Measurements from ENCODE around the gene WDR88.
"Not testable (repeated sequence)": the region's sequence is repeated elsewhere in the genome, so short reads cannot be mapped to it uniquely, and the experiment has no call there.

DNA sequence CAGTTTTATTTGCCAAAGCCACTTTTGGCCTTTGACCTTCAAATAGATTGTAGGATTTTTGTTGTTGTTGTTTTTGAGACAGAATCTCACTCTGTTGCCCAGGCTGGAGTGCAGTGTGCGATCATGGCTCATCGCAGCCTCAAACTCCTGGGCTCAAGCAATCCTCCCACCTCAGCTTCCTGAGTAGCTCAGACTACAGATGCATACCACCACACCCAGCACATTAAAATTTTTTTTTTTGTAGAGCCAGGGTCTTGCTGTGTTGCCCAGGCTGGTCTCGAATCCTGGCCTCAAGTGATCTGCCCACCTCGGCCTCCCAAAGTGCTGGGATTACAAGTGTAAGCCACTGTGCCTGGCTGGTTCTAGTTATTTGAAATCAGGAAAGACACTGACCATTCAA is 59.2 kb downstream of the WDR88 start:
- not testable (repeated sequence) for TF ChIP-seq CTCF (IDR thresholded peaks at IDR 0.05; ENCODE audit: insufficient read depth, low read length); POLR2AphosphoS5 (IDR thresholded peaks at IDR 0.05; ENCODE audit: low read depth)
- TF ChIP-seq, protein P1, sequence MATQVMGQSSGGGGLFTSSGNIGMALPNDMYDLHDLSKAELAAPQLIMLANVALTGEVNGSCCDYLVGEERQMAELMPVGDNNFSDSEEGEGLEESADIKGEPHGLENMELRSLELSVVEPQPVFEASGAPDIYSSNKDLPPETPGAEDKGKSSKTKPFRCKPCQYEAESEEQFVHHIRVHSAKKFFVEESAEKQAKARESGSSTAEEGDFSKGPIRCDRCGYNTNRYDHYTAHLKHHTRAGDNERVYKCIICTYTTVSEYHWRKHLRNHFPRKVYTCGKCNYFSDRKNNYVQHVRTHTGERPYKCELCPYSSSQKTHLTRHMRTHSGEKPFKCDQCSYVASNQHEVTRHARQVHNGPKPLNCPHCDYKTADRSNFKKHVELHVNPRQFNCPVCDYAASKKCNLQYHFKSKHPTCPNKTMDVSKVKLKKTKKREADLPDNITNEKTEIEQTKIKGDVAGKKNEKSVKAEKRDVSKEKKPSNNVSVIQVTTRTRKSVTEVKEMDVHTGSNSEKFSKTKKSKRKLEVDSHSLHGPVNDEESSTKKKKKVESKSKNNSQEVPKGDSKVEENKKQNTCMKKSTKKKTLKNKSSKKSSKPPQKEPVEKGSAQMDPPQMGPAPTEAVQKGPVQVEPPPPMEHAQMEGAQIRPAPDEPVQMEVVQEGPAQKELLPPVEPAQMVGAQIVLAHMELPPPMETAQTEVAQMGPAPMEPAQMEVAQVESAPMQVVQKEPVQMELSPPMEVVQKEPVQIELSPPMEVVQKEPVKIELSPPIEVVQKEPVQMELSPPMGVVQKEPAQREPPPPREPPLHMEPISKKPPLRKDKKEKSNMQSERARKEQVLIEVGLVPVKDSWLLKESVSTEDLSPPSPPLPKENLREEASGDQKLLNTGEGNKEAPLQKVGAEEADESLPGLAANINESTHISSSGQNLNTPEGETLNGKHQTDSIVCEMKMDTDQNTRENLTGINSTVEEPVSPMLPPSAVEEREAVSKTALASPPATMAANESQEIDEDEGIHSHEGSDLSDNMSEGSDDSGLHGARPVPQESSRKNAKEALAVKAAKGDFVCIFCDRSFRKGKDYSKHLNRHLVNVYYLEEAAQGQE (IDR thresholded peaks at IDR 0.05; ENCODE audit: insufficient replicate concordance, low read depth), result not testable (repeated sequence)
